Measurements from ENCODE around the gene ZDHHC21. TPM values are rescaled to one million over a fixed set of nuclear protein-coding genes. Genes with fewer than 3 reads are reported as not detected.
"Not testable (repeated sequence)": the region's sequence is repeated elsewhere in the genome, so short reads cannot be mapped to it uniquely, and the experiment has no call there.

The ZDHHC21 gene
- total RNA-seq, 1 donor from 2014 or later = 29.4 TPM

- CTCF ChIA-PET = interaction anchor here (1.0 to 2.0 kb wide), 2 partner anchors 31 to 76 kb away, joined by 4 to 8 read pairs; no protein-coding TSS in a partner anchor
- H3K9me3 Mint-ChIP-seq = no peaks in the 10 kb centered on the region
- H3K27me3 Mint-ChIP-seq = no peaks in the 10 kb centered on the region
- intact Hi-C loops (cut with micrococcal nuclease) = loop anchor here (1.0 to 10.0 kb wide), 5 partner anchors 14 to 732 kb away; partner anchors contain the start of genes SNAPC3 and TTC39B
- TF ChIP-seq CTCF (IDR thresholded peaks at IDR 0.05) = no peak
- ATAC-seq (ENCODE audit: low read depth) = peak; percentile 54
- peaks cover 25% of the 10 kb centered on the region for H3K36me3 Mint-ChIP-seq (ENCODE audit: low read depth)
- peaks cover 58% of the 10 kb centered on the region for H3K4me1 Mint-ChIP-seq
- DNase-seq = no peak
- peak overlapping the region; percentile 94 for H3K4me3 Mint-ChIP-seq
- POLR2A ChIA-PET = interaction anchor here (0.6 to 1.0 kb wide), 3 partner anchors 14 to 369 kb away, joined by 3 to 8 read pairs (median 3); no protein-coding TSS in a partner anchor
- H3K27ac Mint-ChIP-seq = peak overlapping the region; percentile 93
Measured at GRCh38 chr9:14692470-14693250, 572 bp downstream of the ZDHHC21 start.

GRCh38 chr9:14690948-14691730, 2.1 kb downstream of the ZDHHC21 start:
- CTCF ChIA-PET = no interaction called here
- Mint-ChIP-seq H3K27me3 (no peaks in the 10 kb centered on the region), H3K36me3 (ENCODE audit: low read depth) (peaks cover 32% of the 10 kb centered on the region), H3K4me1 (peaks cover 69% of the 10 kb centered on the region), H3K9me3 (no peaks in the 10 kb centered on the region), H3K27ac (peak overlapping the region; percentile 59), H3K4me3 (peak overlapping the region; percentile 70)
- intact Hi-C loops (cut with micrococcal nuclease) = loop anchor here (1.0 to 10.0 kb wide), 4 partner anchors 77 to 734 kb away; partner anchors contain the start of genes SNAPC3 and TTC39B
- no peak for ATAC-seq (ENCODE audit: low read depth)
- POLR2A ChIA-PET = no interaction called here
- no peak for TF ChIP-seq CTCF (IDR thresholded peaks at IDR 0.05)
- no peak for DNase-seq

- intact Hi-C loops (cut with micrococcal nuclease) = loop anchor here (5.0 kb wide), 1 partner anchor 365 kb away; no protein-coding TSS in a partner anchor
- peaks cover 2% of the 10 kb centered on the region for H3K9me3 Mint-ChIP-seq
- ATAC-seq (ENCODE audit: low read depth) (no peak), DNase-seq (no peak)
- ChIA-PET CTCF (interaction anchor here (1.2 to 1.5 kb wide), 2 partner anchors 26 to 81 kb away, joined by 4 to 5 read pairs; no protein-coding TSS in a partner anchor), POLR2A (no interaction called here)
- peak overlapping the region; percentile 95 for H3K27ac Mint-ChIP-seq
- no peak for TF ChIP-seq CTCF (IDR thresholded peaks at IDR 0.05)
- no peaks in the 10 kb centered on the region for H3K27me3 Mint-ChIP-seq
- peaks cover 51% of the 10 kb centered on the region for H3K36me3 Mint-ChIP-seq (ENCODE audit: low read depth)
- no peak overlapping the region for H3K4me3 Mint-ChIP-seq
- H3K4me1 Mint-ChIP-seq = peaks cover 69% of the 10 kb centered on the region
Measured at GRCh38 chr9:14687042-14687719, 6.1 kb downstream of the ZDHHC21 start.

GRCh38 chr9:14686168-14686567, 7.1 kb downstream of the ZDHHC21 start:
- no peak for TF ChIP-seq CTCF (IDR thresholded peaks at IDR 0.05)
- Mint-ChIP-seq H3K4me3 (no peak overlapping the region), H3K36me3 (ENCODE audit: low read depth) (peaks cover 60% of the 10 kb centered on the region), H3K9me3 (peaks cover 2% of the 10 kb centered on the region), H3K27ac (no peak overlapping the region), H3K4me1 (peaks cover 68% of the 10 kb centered on the region), H3K27me3 (no peaks in the 10 kb centered on the region)
- DNase-seq (no peak), ATAC-seq (ENCODE audit: low read depth) (no peak)
- CTCF ChIA-PET = interaction anchor here (1.5 kb wide), 1 partner anchor 25 kb away, joined by 5 read pairs; no protein-coding TSS in a partner anchor
- intact Hi-C loops (cut with micrococcal nuclease) = loop anchor here (5.0 kb wide), 1 partner anchor 364 kb away; no protein-coding TSS in a partner anchor
- POLR2A ChIA-PET = no interaction called here

- H3K27me3 Mint-ChIP-seq; DNase-seq; intact Hi-C loops (cut with micrococcal nuclease); ATAC-seq (ENCODE audit: low read depth); H3K9me3 Mint-ChIP-seq; CTCF ChIA-PET; H3K27ac Mint-ChIP-seq; POLR2A ChIA-PET; H3K4me3 Mint-ChIP-seq: not testable (repeated sequence)
- Mint-ChIP-seq H3K4me1 (peaks cover 50% of the 10 kb centered on the region), H3K36me3 (ENCODE audit: low read depth) (peaks cover 63% of the 10 kb centered on the region)
Measured at GRCh38 chr9:14682616-14683015, 10.6 kb downstream of the ZDHHC21 start.

All from activated B cell treated with CpG ODN at 0.5 μM for 24 hours (primary cell).